NCI-H2081 treated with DMSO at 0.1 percent for 48 hours (cell line): ENCODE data around the gene PNLIPRP2.

Experiments used
- DNase-seq: peaks from one replicate; lab custom pipeline; 2025; lab: John Stamatoyannopoulos, UW

The PNLIPRP2 gene

GRCh38 chr10:116655568-116655967, 34.8 kb downstream of the PNLIPRP2 start:
- no peak for DNase-seq

GRCh38 chr10:116656044-116656443, 35.3 kb downstream of the PNLIPRP2 start:
- no peak for DNase-seq

- no peak for DNase-seq
Measured at GRCh38 chr10:116657863-116658551, 37.3 kb downstream of the PNLIPRP2 start.

- no peak for DNase-seq
Measured at GRCh38 chr10:116659049-116659670, 38.4 kb downstream of the PNLIPRP2 start.

GRCh38 chr10:116660860-116661259, 40.1 kb downstream of the PNLIPRP2 start:
- DNase-seq = no peak

- no peak for DNase-seq
Measured at GRCh38 chr10:116663342-116663741, 42.6 kb downstream of the PNLIPRP2 start.

GRCh38 chr10:116664631-116665030, 43.9 kb downstream of the PNLIPRP2 start:
- DNase-seq = no peak

GRCh38 chr10:116665541-116666125, 44.9 kb downstream of the PNLIPRP2 start:
- no peak for DNase-seq

- no peak for DNase-seq
Measured at GRCh38 chr10:116667484-116667883, 46.7 kb downstream of the PNLIPRP2 start.

- DNase-seq = no peak
Measured at GRCh38 chr10:116668018-116668417, 47.3 kb downstream of the PNLIPRP2 start.

GRCh38 chr10:116668446-116668845, 47.7 kb downstream of the PNLIPRP2 start:
- DNase-seq = no peak

- no peak for DNase-seq
Measured at GRCh38 chr10:116669080-116669479, 48.3 kb downstream of the PNLIPRP2 start.

- DNase-seq = no peak
Measured at GRCh38 chr10:116669832-116670644, 49.3 kb downstream of the PNLIPRP2 start.

GRCh38 chr10:116670706-116671105, 50.0 kb downstream of the PNLIPRP2 start:
- no peak for DNase-seq

GRCh38 chr10:116671274-116671926, 50.6 kb downstream of the PNLIPRP2 start:
- no peak for DNase-seq

GRCh38 chr10:116672891-116673290, 52.1 kb downstream of the PNLIPRP2 start:
- DNase-seq = no peak

GRCh38 chr10:116673866-116674265, 53.1 kb downstream of the PNLIPRP2 start:
- no peak for DNase-seq

GRCh38 chr10:116674901-116675423, 54.2 kb downstream of the PNLIPRP2 start:
- DNase-seq = no peak

GRCh38 chr10:116676118-116676517, 55.4 kb downstream of the PNLIPRP2 start:
- no peak for DNase-seq

- DNase-seq = no peak
Measured at GRCh38 chr10:116676633-116677032, 55.9 kb downstream of the PNLIPRP2 start.

- no peak for DNase-seq
Measured at GRCh38 chr10:116679351-116679750, 58.6 kb downstream of the PNLIPRP2 start.

- DNase-seq = no peak
Measured at GRCh38 chr10:116683166-116683565, 62.4 kb downstream of the PNLIPRP2 start.
